HepG2 (cell line): ENCODE measurements around the gene USH2A. TPM values are rescaled to one million over a fixed set of nuclear protein-coding genes. Genes with fewer than 3 reads are reported as not detected.

Experiments
- ATAC-seq: fragments of 200-7000 bp; cut with Tn5 transposase; 3 replicates; pipeline ENCODE4 v1.9.1; 2020; ENCODE audit warnings: mild to moderate bottlenecking, moderate library complexity
- BruUV-seq: library from RNA; stranded (reverse); fragments of 400-500 nt; replicated peaks from 2 replicates; lab custom pipeline; 2021; lab: Mats Ljungman, UMichigan
- CTCF ChIA-PET: fragments of 300-600 bp; formaldehyde crosslinking; extraction: SDS; loops from one replicate; lab custom pipeline; 2021; ENCODE audit warnings: low total read pairs, inconsistent platforms, low intra/inter-chr PET ratio; lab: Yijun Ruan, JAX
- POLR2A ChIA-PET: fragments of 350-600 bp; sonication (Branson Sonifier 250); formaldehyde crosslinking; loops from one replicate; lab custom pipeline; 2020; ENCODE audit warnings: antibody characterized with exemption, inconsistent platforms; lab: Yijun Ruan, JAX
- DNase-seq: peaks from one replicate; pipeline ENCODE4 v3.0.0-alpha.2; 2015; ENCODE audit warnings: low spot score
- FAIRE-seq: peaks from 3 replicates; lab custom pipeline; 2011; peaks lifted over from hg19 to GRCh38; lab: Jason Lieb, UNC
- H2AFZ ChIP-seq: one replicate; pipeline ENCODE4 v1.6.1; 2011; ENCODE audit warnings: low read length, inconsistent platforms
- H3K27ac ChIP-seq: fragments of 300-600 bp; 3 replicates; pipeline ENCODE4 v1.8.0; 2011; ENCODE audit warnings: mixed run types, mild to moderate bottlenecking, mixed read lengths, low read length, inconsistent platforms; ENCODE audit not compliant: insufficient read depth; ENCODE audit errors: extremely low read length
- H3K27me3 ChIP-seq, 2 experiments: fragments of 200-600 bp in 1 of 2; 2 replicates in 1 of 2; 3 replicates in 1 of 2; pipeline versions ENCODE4 v1.6.0 to v1.8.0; 2011; ENCODE audit warnings: low read length in 2 of 2, mild to moderate bottlenecking in 2 of 2, moderate library complexity in 2 of 2, inconsistent platforms in 1 of 2; ENCODE audit not compliant: insufficient read depth in 2 of 2, control insufficient read depth in 1 of 2
- H3K36me3 ChIP-seq, 2 experiments: fragments of 200-600 bp in 1 of 2; replicated peaks in 1 of 2; 2 replicates in 1 of 2; 3 replicates in 1 of 2; pipeline versions ENCODE4 v1.5.1 to v1.8.0; 2011; ENCODE audit warnings: low read length in 2 of 2, inconsistent platforms in 1 of 2; ENCODE audit not compliant: insufficient read depth in 2 of 2, control insufficient read depth in 1 of 2
- H3K4me1 ChIP-seq: 2 replicates; pipeline ENCODE4 v1.5.1; 2012; ENCODE audit warnings: low read length, inconsistent platforms; ENCODE audit not compliant: insufficient read depth
- H3K4me2 ChIP-seq: 2 replicates; pipeline ENCODE4 v1.6.0; 2011; ENCODE audit warnings: low read depth, low read length, inconsistent platforms
- H3K4me3 ChIP-seq, 3 experiments: fragments of 200-600 bp in 1 of 3; sonication (generic), shearing (Covaris generic) in 1 of 3; replicated peaks in 1 of 3; 2 replicates each; pipeline ENCODE4 v1.5.1; 2011 to 2016; ENCODE audit warnings: low read length in 3 of 3, inconsistent platforms in 2 of 3, low read depth in 2 of 3, mild to moderate bottlenecking in 2 of 3, control low read depth in 1 of 3, mixed read lengths in 1 of 3; ENCODE audit not compliant: insufficient read depth in 1 of 3
- H3K79me2 ChIP-seq: one replicate; pipeline ENCODE4 v1.6.1; 2011; ENCODE audit warnings: low read length, inconsistent platforms; ENCODE audit not compliant: insufficient read depth
- H3K9ac ChIP-seq: 2 replicates; pipeline ENCODE4 v1.6.0; 2011; ENCODE audit warnings: mild to moderate bottlenecking, low read depth, low read length, inconsistent platforms; ENCODE audit not compliant: insufficient read depth
- H3K9me3 ChIP-seq: 2 replicates; pipeline ENCODE4 v1.5.1; 2012; ENCODE audit warnings: mild to moderate bottlenecking, low read length
- H4K20me1 ChIP-seq: 2 replicates; pipeline ENCODE4 v1.6.0; 2011; ENCODE audit warnings: inconsistent platforms, mild to moderate bottlenecking, low read length, moderate library complexity; ENCODE audit not compliant: insufficient read depth
- ARID3A ChIP-seq: IDR thresholded peaks from 2 replicates; pipeline ENCODE4 v1.6.1; 2012; ENCODE audit warnings: low read depth, low read length, improper control_type of control experiment
- ELF1 ChIP-seq: sonication (generic); formaldehyde crosslinking; IDR thresholded peaks from 2 replicates; pipeline ENCODE4 v1.4.0; 2020; ENCODE audit warnings: missing genetic modification reagents
- EP300 ChIP-seq, 3 experiments: sonication (generic) in 1 of 3; formaldehyde crosslinking in 1 of 3; IDR thresholded peaks; 2 replicates each; pipeline versions ENCODE4 v1.5.1 to v1.6.1; 2011 to 2020; ENCODE audit warnings: low read depth in 2 of 3, low read length in 2 of 3, borderline replicate concordance in 1 of 3, improper control_type of control experiment in 1 of 3, mild to moderate bottlenecking in 1 of 3, missing genetic modification reagents in 1 of 3, moderate library complexity in 1 of 3
- FOXA3 ChIP-seq: IDR thresholded peaks from 2 replicates; pipeline ENCODE4 v1.6.1; 2016; ENCODE audit warnings: missing genetic modification reagents, missing compliant biosample characterization
- FOXM1 ChIP-seq: sonication (generic); formaldehyde crosslinking; IDR thresholded peaks from 2 replicates; pipeline ENCODE4 v1.5.0; 2020; ENCODE audit warnings: missing genetic modification reagents
- GPN1 ChIP-seq: sonication (generic); formaldehyde crosslinking; IDR thresholded peaks from 2 replicates; pipeline ENCODE4 v1.5.1; 2020; ENCODE audit warnings: missing genetic modification reagents, borderline replicate concordance
- HMG20A ChIP-seq: IDR thresholded peaks from 2 replicates; pipeline ENCODE4 v1.6.1; 2016; ENCODE audit warnings: borderline replicate concordance
- NCOA2 ChIP-seq: sonication (generic); formaldehyde crosslinking; IDR thresholded peaks from 2 replicates; pipeline ENCODE4 v1.8.0; 2022; ENCODE audit warnings: inconsistent platforms
- NCOR1 ChIP-seq: fragments of 200-600 bp; sonication (generic); IDR thresholded peaks from 2 replicates; pipeline ENCODE4 v1.7.0; 2017; ENCODE audit warnings: antibody characterized with exemption, low read length, borderline replicate concordance
- ONECUT2 ChIP-seq: sonication (generic); formaldehyde crosslinking; IDR thresholded peaks from 2 replicates; pipeline ENCODE4 v1.4.0; 2020; ENCODE audit warnings: missing genetic modification reagents
- PHF21A ChIP-seq: sonication (generic); formaldehyde crosslinking; IDR thresholded peaks from 2 replicates; pipeline ENCODE4 v1.5.0; 2020; ENCODE audit warnings: mild to moderate bottlenecking, missing genetic modification reagents
- PPARG ChIP-seq: conservative IDR thresholded peaks from 2 replicates; pipeline ENCODE4 v1.6.1; 2016; ENCODE audit warnings: missing biosample characterization, missing genetic modification reagents
- SOX13 ChIP-seq, 3 experiments: fragments of 450-650 bp in 1 of 3; sonication (generic) in 1 of 3; formaldehyde crosslinking in 1 of 3; IDR thresholded peaks in 2 of 3; conservative IDR thresholded peaks in 1 of 3; 2 replicates each; pipeline versions ENCODE4 v1.5.0 to v1.6.1; 2016 to 2020; ENCODE audit warnings: antibody characterized with exemption in 1 of 3, mild to moderate bottlenecking in 1 of 3, missing compliant biosample characterization in 1 of 3, missing genetic modification reagents in 1 of 3, moderate library complexity in 1 of 3
- SOX5 ChIP-seq: IDR thresholded peaks from 2 replicates; pipeline ENCODE4 v1.6.1; 2016; ENCODE audit warnings: borderline replicate concordance
- SOX6 ChIP-seq, 2 experiments: fragments of 450-650 bp in 1 of 2; sonication (generic) in 1 of 2; formaldehyde crosslinking in 1 of 2; IDR thresholded peaks; 2 replicates each; pipeline versions ENCODE4 v1.4.0 to v1.6.1; 2017 to 2020; ENCODE audit warnings: antibody characterized with exemption in 1 of 2, mild to moderate bottlenecking in 1 of 2, missing genetic modification reagents in 1 of 2
- TARDBP ChIP-seq: sonication (generic); formaldehyde crosslinking; IDR thresholded peaks from 2 replicates; pipeline ENCODE4 v1.8.0; 2022; ENCODE audit warnings: mild to moderate bottlenecking, missing genetic modification reagents
- THAP8 ChIP-seq: sonication (generic); formaldehyde crosslinking; IDR thresholded peaks from 2 replicates; pipeline ENCODE4 v1.5.1; 2020; ENCODE audit warnings: missing genetic modification reagents, mild to moderate bottlenecking, borderline replicate concordance
- YEATS4 ChIP-seq: sonication (generic); formaldehyde crosslinking; IDR thresholded peaks from 2 replicates; pipeline ENCODE4 v1.4.0; 2020; ENCODE audit warnings: missing genetic modification reagents, borderline replicate concordance
- ZNF678 ChIP-seq: sonication (generic); formaldehyde crosslinking; IDR thresholded peaks from 2 replicates; pipeline ENCODE4 v1.4.0; 2020; ENCODE audit warnings: mild to moderate bottlenecking, missing genetic modification reagents
- WGBS: methylation state at CpG from one replicate; pipeline ENCODE4 v1.1.6; 2017; ENCODE audit warnings: low lambda C conversion rate; 5-methylcytosine and 5-hydroxymethylcytosine counted together
- in situ Hi-C: cut with HindIII; loops from 2 replicates; pipeline ENCODE4 v1.10.0; 2017; ENCODE audit warnings: low pct_unique_long_range_greater_than_20kb; ENCODE audit not compliant: extremely low pct_ligation_motif_present
- intact Hi-C: fragments of 100-400 bp; cut with micrococcal nuclease; formaldehyde crosslinking; loops from one replicate; pipeline ENCODE4 v1.10.0; 2022; ENCODE audit not compliant: unreplicated experiment
- polyA plus RNA-seq, 8 experiments: library from polyadenylated mRNA; depleted of rRNA in 3 of 8; stranded (reverse) in 7 of 8; unstranded in 1 of 8; fragments of >200 nt; fragmentation: Illumina TruSeq in 4 of 8; extraction: Trizol in 4 of 8; gene quantifications; 2 replicates each; pipeline versions ENCODE4 v1.2.1 to v1.2.3, GENCODE V29; 2011 to 2016; ENCODE audit warnings: low read depth in 4 of 8, missing spikeins in 1 of 8, mixed read lengths in 1 of 8; ENCODE audit not compliant: insufficient read depth in 1 of 8
- total RNA-seq, 5 experiments: library from RNA; depleted of rRNA; stranded (reverse); fragments of >200 nt; fragmentation: Illumina TruSeq; extraction: Trizol; gene quantifications; 2 replicates each; pipeline ENCODE4 v1.2.3, GENCODE V29; 2016; ENCODE audit warnings: low read depth in 1 of 5
- TF ChIP-seq, protein P1 (sequence below): sonication (generic); formaldehyde crosslinking; IDR thresholded peaks from 2 replicates; pipeline ENCODE4 v1.4.0; 2020; ENCODE audit warnings: mild to moderate bottlenecking, missing genetic modification reagents

Gene USH2A
- total and polyA plus RNA-seq, 2 of the 13 experiments (the other 11 are each of a cell fraction or from before 2014, with no cell fraction given) = 0.02 TPM; not detected in 1

GRCh38 chr1:216224233-216224632 is 199.0 kb downstream of the USH2A start:
- Histone ChIP-seq H3K27ac (no peak overlapping the region), H3K9ac (no peak overlapping the region), H3K36me3 (no peaks in the 10 kb centered on the region), H4K20me1 (no peaks in the 10 kb centered on the region), H2AFZ (no peak overlapping the region), H3K4me1 (peaks cover 8% of the 10 kb centered on the region; the same call in 1 of the 2 replicates), H3K79me2 (no peaks in the 10 kb centered on the region), H3K27me3 (no peaks in the 10 kb centered on the region), H3K4me3 (no peak overlapping the region), H3K9me3 (0 out of 2 replicates have a peak, but pooled peaks cover 7% of the 10 kb centered on the region), H3K4me2 (no peak overlapping the region)
- TF ChIP-seq TARDBP (CRISPR knock-in tag) (no peak), THAP8 (CRISPR knock-in tag) (no peak), SOX5 (CRISPR knock-in tag) (peak; percentile 66; the same call in 1 of the 2 replicates), SOX6 (IDR thresholded peaks at IDR 0.05) (no peak), SOX6 (CRISPR knock-in tag; IDR thresholded peaks at IDR 0.05) (peak; percentile 74; the same call in 1 of the 2 replicates), NCOR1 (no peak), ONECUT2 (CRISPR knock-in tag) (peak; percentile 73), EP300 (IDR thresholded peaks at IDR 0.05; ENCODE audit: low read depth in 2 of 2, low read length in 2 of 2) (peak in 1 of 2 experiments; percentile 22; a peak in 1 of 4 replicates), EP300 (CRISPR knock-in tag; IDR thresholded peaks at IDR 0.05; ENCODE audit: borderline replicate concordance) (no peak), FOXM1 (no peak), HMG20A (0 out of 2 replicates have a peak, but pooled peaks have one; percentile 13), ZNF678 (no peak), NCOA2 (CRISPR knock-in tag) (0 out of 2 replicates have a peak, but pooled peaks have one; percentile 23), GPN1 (no peak), FOXA3 (CRISPR knock-in tag) (peak; percentile 56), YEATS4 (no peak), SOX13 (IDR thresholded peaks at IDR 0.05) (no peak), SOX13 (CRISPR knock-in tag; conservative IDR thresholded peaks at IDR 0.05 in 1 of 2, IDR thresholded peaks at IDR 0.05 in 1 of 2) (peak in 1 of 2 experiments; percentile 78; a peak in 2 of 4 replicates), ARID3A (0 out of 2 replicates have a peak, but pooled peaks have one; percentile 39), ELF1 (CRISPR knock-in tag) (no peak), PHF21A (CRISPR knock-in tag) (no peak), PPARG (CRISPR knock-in tag) (peak; percentile 40; the same call in 1 of the 2 replicates)
- TF ChIP-seq, protein P1, sequence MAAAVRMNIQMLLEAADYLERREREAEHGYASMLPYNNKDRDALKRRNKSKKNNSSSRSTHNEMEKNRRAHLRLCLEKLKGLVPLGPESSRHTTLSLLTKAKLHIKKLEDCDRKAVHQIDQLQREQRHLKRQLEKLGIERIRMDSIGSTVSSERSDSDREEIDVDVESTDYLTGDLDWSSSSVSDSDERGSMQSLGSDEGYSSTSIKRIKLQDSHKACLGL (CRISPR knock-in tag) = no peak
- WGBS = 3% methylated on average over 1 of the region's 1 CpG
- intact Hi-C loops (loop anchor here (2.0 to 10.0 kb wide), 2 partner anchors 59 to 189 kb away; no protein-coding TSS in a partner anchor), in situ Hi-C loops (no loop called here)
- BruUV-seq = no TSS peak
- CTCF ChIA-PET = no interaction called here
- ATAC-seq = peak; percentile 37; the same call in 2 of the 3 replicates
- no peak for FAIRE-seq
- POLR2A ChIA-PET = no interaction called here
- DNase-seq = peak; percentile 20
